Esophagus muscularis mucosa (tissue), 4 donors: ENCODE data around the gene MAST4. TPM values are rescaled to one million over a fixed set of nuclear protein-coding genes. Genes with fewer than 3 reads are reported as not detected.

Experiments
- DNase-seq: peaks from one replicate; pipeline ENCODE4 v3.0.0-alpha.2; 2017; ENCODE audit errors: extremely low spot score
- H3K27ac ChIP-seq, 4 donors: fragments of 200-600 bp; sonication (generic); replicated peaks in 1 of 4; 1 replicate in 3 of 4; 2 replicates in 1 of 4; pipeline ENCODE4 v1.5.1; 2016 to 2019; ENCODE audit warnings: mild to moderate bottlenecking in 1 of 4
- H3K27me3 ChIP-seq, 4 donors: fragments of 200-600 bp; sonication (generic); one replicate each; pipeline versions ENCODE4 v1.5.1 to v1.6.0; 2016 to 2019
- H3K36me3 ChIP-seq, 4 donors: fragments of 200-600 bp; sonication (generic); one replicate each; pipeline ENCODE4 v1.5.1; 2016 to 2019
- H3K4me1 ChIP-seq, 4 donors: fragments of 200-600 bp; sonication (generic); one replicate each; pipeline ENCODE4 v1.5.1; 2016 to 2019
- H3K4me3 ChIP-seq, 4 donors: fragments of 200-600 bp; sonication (generic); 1 replicate in 2 of 4; 2 replicates in 2 of 4; pipeline ENCODE4 v1.5.1; 2016 to 2019; ENCODE audit warnings: mild to moderate bottlenecking in 4 of 4, moderate library complexity in 1 of 4
- H3K9me3 ChIP-seq, 4 donors: fragments of 200-600 bp; sonication (generic); 1 replicate in 3 of 4; 2 replicates in 1 of 4; pipeline ENCODE4 v1.5.1; 2016 to 2019
- CTCF ChIP-seq, 3 experiments: fragments of 200-600 bp in 2 of 3; fragments of 450-650 bp in 1 of 3; sonication (generic) in 2 of 3; IDR thresholded peaks; one replicate each; pipeline ENCODE4 v1.5.1; 2017 to 2019; ENCODE audit warnings: antibody characterized with exemption in 3 of 3, mild to moderate bottlenecking in 2 of 3, moderate library complexity in 1 of 3
- EP300 ChIP-seq: sonication (generic); formaldehyde crosslinking; IDR thresholded peaks from one replicate; pipeline ENCODE4 v1.6.1; 2017; ENCODE audit warnings: antibody characterized with exemption
- POLR2A ChIP-seq: fragments of 450-650 bp; IDR thresholded peaks from one replicate; pipeline ENCODE4 v1.6.1; 2017; ENCODE audit warnings: antibody characterized with exemption, moderate library complexity, mild to moderate bottlenecking, low read depth
- POLR2AphosphoS5 ChIP-seq, 2 donors: sonication (generic); formaldehyde crosslinking; IDR thresholded peaks; one replicate each; pipeline ENCODE4 v1.6.1; 2017; ENCODE audit warnings: antibody characterized with exemption in 2 of 2
- WGBS: methylation state at CpG from one replicate; pipeline ENCODE4 v1.1.5; 2018; 5-methylcytosine and 5-hydroxymethylcytosine counted together
- intact Hi-C: fragments of 100-400 bp; cut with DNase I; formaldehyde crosslinking; loops from one replicate; pipeline ENCODE4 v1.15.1; 2023
- total RNA-seq, 4 donors: library from RNA; depleted of rRNA; stranded (reverse); fragments of >200 nt; gene quantifications; one replicate each; pipeline versions ENCODE4 v1.1.0 to v1.2.1, GENCODE V29; 2016

MAST4 gene
- total RNA-seq, 4 donors from 2014 or later = 26.2 to 39.7 (median 35.8) TPM

DNA sequence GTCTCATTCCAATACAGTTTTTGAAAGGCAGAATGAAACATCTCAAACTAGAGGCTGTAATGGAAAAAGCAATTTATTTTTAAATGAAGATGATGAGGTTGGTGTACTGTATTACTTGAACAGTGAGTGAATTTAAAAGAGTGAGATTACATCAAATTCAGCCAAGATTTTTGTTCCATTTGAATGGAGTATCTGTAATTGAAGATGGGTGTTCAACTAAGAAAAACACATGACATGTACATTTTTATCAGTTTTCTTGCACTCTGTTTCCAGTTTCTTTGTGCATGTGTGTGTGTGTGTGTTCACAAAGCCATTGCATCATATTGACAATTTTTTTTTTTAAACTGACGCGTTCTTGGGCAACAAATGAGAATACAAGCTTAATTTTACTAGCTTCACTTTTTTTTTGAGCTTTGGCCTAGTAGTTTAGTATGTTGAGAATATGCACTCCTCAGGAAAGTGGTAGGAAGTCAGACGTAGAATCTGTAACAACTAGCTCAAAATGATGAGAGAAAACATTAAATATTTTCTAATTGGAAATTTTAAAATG is 243.5 kb downstream of the MAST4 start:
- TF ChIP-seq POLR2AphosphoS5 (IDR thresholded peaks at IDR 0.05) = no peak
- no peak for TF ChIP-seq POLR2A
- no peak for TF ChIP-seq EP300
- no peak for TF ChIP-seq CTCF (IDR thresholded peaks at IDR 0.05)
- Histone ChIP-seq H3K9me3 (no peaks in the 10 kb centered on the region), H3K4me1 (peaks cover 0 to 9% (median 0%) of the 10 kb centered on the region in 4 donors), H3K27me3 (peaks cover 0 to 1% (median 0%) of the 10 kb centered on the region in 4 donors), H3K27ac (no peak overlapping the region), H3K4me3 (no peak overlapping the region), H3K36me3 (no peaks in the 10 kb centered on the region)
- WGBS = 91% methylated on average over 3 of the region's 3 CpGs
- intact Hi-C loops = no loop called here
- DNase-seq = no peak

DNA sequence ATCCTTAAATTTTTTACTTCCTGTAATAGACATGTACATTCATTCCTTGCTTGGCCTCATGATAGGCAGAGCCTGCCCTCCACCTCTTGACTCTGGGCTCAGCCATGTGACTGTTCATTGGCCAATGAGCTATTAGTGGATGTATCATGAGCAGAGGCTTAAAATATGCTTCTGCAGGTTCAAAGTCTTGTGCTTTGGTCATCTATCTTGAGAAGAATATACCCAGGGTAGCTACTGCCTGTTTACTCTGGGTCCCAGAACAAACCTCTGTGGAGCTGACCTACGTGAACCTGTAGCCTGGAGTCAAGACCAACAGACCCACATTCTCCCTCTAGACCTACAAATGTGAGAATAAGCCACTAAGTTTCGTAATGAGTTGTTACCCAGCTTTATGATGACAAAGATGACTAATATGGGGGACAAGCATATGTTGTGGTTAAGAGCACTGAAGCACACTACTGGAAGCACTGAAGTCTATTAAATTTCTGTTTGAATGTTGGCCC is 244.4 kb downstream of the MAST4 start:
- H3K9me3 ChIP-seq = no peaks in the 10 kb centered on the region
- no peak for TF ChIP-seq EP300
- no peak for TF ChIP-seq POLR2A
- no peak for TF ChIP-seq POLR2AphosphoS5 (IDR thresholded peaks at IDR 0.05)
- TF ChIP-seq CTCF (IDR thresholded peaks at IDR 0.05) = no peak
- WGBS = 68% methylated on average over 2 of the region's 2 CpGs

GRCh38 chr5:66841264-66841663 is 245.1 kb downstream of the MAST4 start:
- Histone ChIP-seq H3K36me3 (no peaks in the 10 kb centered on the region), H3K27ac (no peak overlapping the region), H3K4me3 (no peak overlapping the region), H3K4me1 (peaks cover 0 to 7% (median 0%) of the 10 kb centered on the region in 4 donors), H3K27me3 (no peaks in the 10 kb centered on the region), H3K9me3 (no peaks in the 10 kb centered on the region)
- TF ChIP-seq CTCF (IDR thresholded peaks at IDR 0.05) = no peak
- no peak for TF ChIP-seq POLR2AphosphoS5 (IDR thresholded peaks at IDR 0.05)
- no peak for TF ChIP-seq POLR2A
- intact Hi-C loops = no loop called here
- no peak for DNase-seq
- 79% methylated on average over 1 of the region's 1 CpG for WGBS

More for the DNA sequence above, 244.4 kb downstream of the MAST4 start:
- no peaks in the 10 kb centered on the region for H3K27me3 ChIP-seq
- H3K36me3 ChIP-seq = no peaks in the 10 kb centered on the region
- intact Hi-C loops = no loop called here
- peaks cover 0 to 7% (median 0%) of the 10 kb centered on the region in 4 donors for H3K4me1 ChIP-seq
- no peak overlapping the region for H3K4me3 ChIP-seq
- no peak overlapping the region for H3K27ac ChIP-seq
- DNase-seq = no peak

GRCh38 chr5:66842540-66842939 is 246.3 kb downstream of the MAST4 start:
- no peak for DNase-seq
- Histone ChIP-seq H3K36me3 (no peaks in the 10 kb centered on the region), H3K27me3 (no peaks in the 10 kb centered on the region), H3K27ac (no peak overlapping the region), H3K4me1 (peaks cover 0 to 7% (median 0%) of the 10 kb centered on the region in 4 donors), H3K4me3 (no peak overlapping the region), H3K9me3 (no peaks in the 10 kb centered on the region)
- TF ChIP-seq POLR2A = no peak
- TF ChIP-seq CTCF (IDR thresholded peaks at IDR 0.05) = no peak
- no peak for TF ChIP-seq POLR2AphosphoS5 (IDR thresholded peaks at IDR 0.05)
- no peak for TF ChIP-seq EP300
- WGBS = 96% methylated on average over 2 of the region's 2 CpGs
- intact Hi-C loops = no loop called here

- Histone ChIP-seq H3K27me3 (no peaks in the 10 kb centered on the region), H3K4me1 (peaks cover 0 to 7% (median 0%) of the 10 kb centered on the region in 4 donors), H3K4me3 (no peak overlapping the region), H3K36me3 (no peaks in the 10 kb centered on the region), H3K27ac (no peak overlapping the region), H3K9me3 (no peaks in the 10 kb centered on the region)
- no peak for TF ChIP-seq POLR2AphosphoS5 (IDR thresholded peaks at IDR 0.05)
- intact Hi-C loops = no loop called here
- WGBS = 59% methylated on average over 4 of the region's 4 CpGs
- no peak for DNase-seq
These were observed 246.9 kb downstream of the MAST4 start for GRCh38 chr5:66843065-66843464.
